Thoracic aorta (tissue), 2 donors: Measurements from ENCODE around the gene TEAD3. TPM values are rescaled to one million over a fixed set of nuclear protein-coding genes. Genes with fewer than 3 reads are reported as not detected.
A peak's percentile ranks its signal among the peaks of the same experiment; 100 is the strongest.

Source experiments
- ATAC-seq: fragments of 150-250 bp; one replicate; pipeline ENCODE4 v1.8.0; 2017; ENCODE audit warnings: low read depth; ENCODE audit not compliant: insufficient number of reproducible peaks, low FRiP score
- DNase-seq: peaks from one replicate; pipeline ENCODE4 v3.0.0-alpha.2; 2020; ENCODE audit warnings: low spot score
- H3K27ac ChIP-seq, 2 donors: fragments of 200-600 bp; sonication (generic); 1 replicate in 1 of 2; 2 replicates in 1 of 2; pipeline ENCODE4 v1.5.1; 2016; ENCODE audit warnings: mild to moderate bottlenecking in 2 of 2, moderate library complexity in 2 of 2
- H3K27me3 ChIP-seq: fragments of 200-600 bp; sonication (generic); replicated peaks from 2 replicates; pipeline ENCODE4 v1.6.0; 2016; ENCODE audit warnings: mild to moderate bottlenecking; ENCODE audit not compliant: insufficient read depth
- H3K36me3 ChIP-seq: fragments of 200-600 bp; sonication (generic); one replicate; pipeline ENCODE4 v1.5.1; 2016
- H3K4me1 ChIP-seq, 2 donors: fragments of 200-600 bp; sonication (generic); 1 replicate in 1 of 2; 2 replicates in 1 of 2; pipeline versions ENCODE4 v1.5.1 to v1.6.0; 2016; ENCODE audit warnings: low read depth in 2 of 2, mild to moderate bottlenecking in 1 of 2; ENCODE audit not compliant: control insufficient read depth in 1 of 2
- H3K4me3 ChIP-seq: fragments of 200-600 bp; sonication (generic); 2 replicates; pipeline ENCODE4 v1.5.1; 2016; ENCODE audit warnings: mild to moderate bottlenecking
- H3K9me3 ChIP-seq: fragments of 200-600 bp; sonication (generic); 2 replicates; pipeline ENCODE4 v1.5.1; 2016
- CTCF ChIP-seq: fragments of 200-600 bp; sonication (generic); IDR thresholded peaks from one replicate; pipeline ENCODE4 v1.5.1; 2019; ENCODE audit warnings: antibody characterized with exemption
- total RNA-seq, 2 donors: library from RNA; depleted of rRNA; stranded (reverse); fragments of >200 nt; gene quantifications; one replicate each; pipeline versions ENCODE4 v1.1.0 to v1.2.3, GENCODE V29; 2016

Gene TEAD3
- total RNA-seq, 2 donors from 2014 or later = 50.8 to 68.3 TPM

GRCh38 chr6:35449287-35449881 lies 47.5 kb downstream of the TEAD3 start:
- Histone ChIP-seq H3K27ac (no peak overlapping the region), H3K4me1 (peaks cover 16 to 23% of the 10 kb centered on the region in 2 donors), H3K4me3 (no peak overlapping the region), H3K27me3 (no peaks in the 10 kb centered on the region), H3K9me3 (no peaks in the 10 kb centered on the region), H3K36me3 (no peaks in the 10 kb centered on the region)
- DNase-seq = no peak
- ATAC-seq = peak; percentile 64
- peak; percentile 69 for TF ChIP-seq CTCF

- no peak for TF ChIP-seq CTCF
- ATAC-seq = no peak
These were observed 48.7 kb downstream of the TEAD3 start for GRCh38 chr6:35448191-35448590.

GRCh38 chr6:35445691-35446090 lies 51.2 kb downstream of the TEAD3 start:
- ATAC-seq (no peak), DNase-seq (no peak)
- H3K4me3 ChIP-seq = no peak overlapping the region
- no peaks in the 10 kb centered on the region for H3K4me1 ChIP-seq
- H3K27ac ChIP-seq = no peak overlapping the region
- H3K27me3 ChIP-seq = no peaks in the 10 kb centered on the region
- H3K9me3 ChIP-seq = no peaks in the 10 kb centered on the region
- H3K36me3 ChIP-seq = no peaks in the 10 kb centered on the region
- TF ChIP-seq CTCF = no peak

More at GRCh38 chr6:35448191-35448590, 48.7 kb downstream of the TEAD3 start:
- Histone ChIP-seq H3K4me3 (no peak overlapping the region), H3K36me3 (no peaks in the 10 kb centered on the region), H3K27ac (no peak overlapping the region), H3K9me3 (no peaks in the 10 kb centered on the region), H3K4me1 (peaks cover 9 to 11% of the 10 kb centered on the region in 2 donors), H3K27me3 (no peaks in the 10 kb centered on the region)
- DNase-seq = no peak

- DNase-seq = no peak
- no peak overlapping the region for H3K4me3 ChIP-seq
- no peaks in the 10 kb centered on the region for H3K27me3 ChIP-seq
- no peak for TF ChIP-seq CTCF
- H3K36me3 ChIP-seq = no peaks in the 10 kb centered on the region
- ATAC-seq = no peak
- H3K9me3 ChIP-seq = no peaks in the 10 kb centered on the region
- no peak overlapping the region for H3K27ac ChIP-seq
- no peaks in the 10 kb centered on the region for H3K4me1 ChIP-seq
These were observed 53.4 kb downstream of the TEAD3 start for GRCh38 chr6:35443341-35444030.

- H3K4me3 ChIP-seq = no peak overlapping the region
- no peak for ATAC-seq
- H3K9me3 ChIP-seq = no peaks in the 10 kb centered on the region
- no peak for DNase-seq
- TF ChIP-seq CTCF = no peak
- H3K27me3 ChIP-seq = no peaks in the 10 kb centered on the region
- H3K36me3 ChIP-seq = no peaks in the 10 kb centered on the region
- H3K4me1 ChIP-seq = no peaks in the 10 kb centered on the region
- H3K27ac ChIP-seq = no peak overlapping the region
These were observed 54.2 kb downstream of the TEAD3 start for GRCh38 chr6:35442693-35443092.
